Measurements from ENCODE around the gene KCNJ10.
A peak's percentile ranks its signal among the peaks of the same experiment; 100 is the strongest.

The KCNJ10 gene

GRCh38 chr1:160040476-160040875 lies 29.5 kb downstream of the KCNJ10 start:
- no peaks in the 10 kb centered on the region for H3F3A ChIP-seq (ENCODE audit: insufficient read depth, low read length)
- no peak for DNase-seq
- no peak for TF ChIP-seq CTCF (IDR thresholded peaks at IDR 0.05; ENCODE audit: low read length)
- no peak for TF ChIP-seq EZH2 (optimal IDR thresholded peaks at IDR 0.05; ENCODE audit: low read depth, low read length)
- no peak for TF ChIP-seq EZH2phosphoT487 (IDR thresholded peaks at IDR 0.05; ENCODE audit: low read length)
- H3K9me3 ChIP-seq (replicated peaks; ENCODE audit: insufficient read depth, low read length) = no peaks in the 10 kb centered on the region
- no peak overlapping the region for H3K27ac ChIP-seq (ENCODE audit: low read length)
- H3K9ac ChIP-seq (ENCODE audit: low read length) = no peak overlapping the region
- peaks cover 4% of the 10 kb centered on the region; the same call in 1 of the 2 replicates for H3K27me3 ChIP-seq (replicated peaks; ENCODE audit: insufficient read depth, low read length)
- no peaks in the 10 kb centered on the region for H3K4me1 ChIP-seq (ENCODE audit: low read length)
- no peak overlapping the region for H3K4me3 ChIP-seq (ENCODE audit: low read length)
- H3K4me2 ChIP-seq (ENCODE audit: low read depth, low read length) = no peak overlapping the region
- H3K36me3 ChIP-seq (replicated peaks; ENCODE audit: insufficient read depth, low read length) = no peaks in the 10 kb centered on the region
- H4K20me1 ChIP-seq (ENCODE audit: insufficient read depth, low read length) = no peaks in the 10 kb centered on the region
- no peaks in the 10 kb centered on the region for H3K9me2 ChIP-seq (replicated peaks; ENCODE audit: insufficient read depth, low read length)
- no peak overlapping the region for H2AFZ ChIP-seq (ENCODE audit: low read length)
- no peaks in the 10 kb centered on the region for H3K79me2 ChIP-seq (ENCODE audit: low read length)

- no peaks in the 10 kb centered on the region for H3K9me2 ChIP-seq (replicated peaks; ENCODE audit: insufficient read depth, low read length)
- H3K27me3 ChIP-seq (replicated peaks; ENCODE audit: insufficient read depth, low read length) = no peaks in the 10 kb centered on the region
- no peak for TF ChIP-seq EZH2 (optimal IDR thresholded peaks at IDR 0.05; ENCODE audit: low read depth, low read length)
- no peak for TF ChIP-seq CTCF (IDR thresholded peaks at IDR 0.05; ENCODE audit: low read length)
- TF ChIP-seq EZH2phosphoT487 (IDR thresholded peaks at IDR 0.05; ENCODE audit: low read length) = no peak
- H3K9me3 ChIP-seq (replicated peaks; ENCODE audit: insufficient read depth, low read length) = no peaks in the 10 kb centered on the region
- H4K20me1 ChIP-seq (ENCODE audit: insufficient read depth, low read length) = no peaks in the 10 kb centered on the region
- H3K36me3 ChIP-seq (replicated peaks; ENCODE audit: insufficient read depth, low read length) = no peaks in the 10 kb centered on the region
- H3F3A ChIP-seq (ENCODE audit: insufficient read depth, low read length) = peaks cover 11% of the 10 kb centered on the region
- peak overlapping the region; percentile 80 for H3K4me3 ChIP-seq (ENCODE audit: low read length)
- DNase-seq = no peak
- peaks cover 27% of the 10 kb centered on the region for H3K79me2 ChIP-seq (ENCODE audit: low read length)
- H2AFZ ChIP-seq (ENCODE audit: low read length) = peak overlapping the region; percentile 88
- peak overlapping the region; percentile 70 for H3K9ac ChIP-seq (ENCODE audit: low read length)
- H3K27ac ChIP-seq (ENCODE audit: low read length) = peak overlapping the region; percentile 62; the same call in 1 of the 2 replicates
- peak overlapping the region; percentile 85 for H3K4me2 ChIP-seq (ENCODE audit: low read depth, low read length)
- H3K4me1 ChIP-seq (ENCODE audit: low read length) = peaks cover 26% of the 10 kb centered on the region
These were observed 37.7 kb downstream of the KCNJ10 start for GRCh38 chr1:160032165-160032820.

- Histone ChIP-seq H3K79me2 (ENCODE audit: low read length) (peaks cover 27% of the 10 kb centered on the region), H3K9me3 (replicated peaks; ENCODE audit: insufficient read depth, low read length) (no peaks in the 10 kb centered on the region), H4K20me1 (ENCODE audit: insufficient read depth, low read length) (no peaks in the 10 kb centered on the region), H3K9me2 (replicated peaks; ENCODE audit: insufficient read depth, low read length) (no peaks in the 10 kb centered on the region), H3F3A (ENCODE audit: insufficient read depth, low read length) (peaks cover 11% of the 10 kb centered on the region), H3K4me3 (ENCODE audit: low read length) (peak within 1 kb of the TSS; percentile 80), H3K27ac (ENCODE audit: low read length) (peak within 1 kb of the TSS; percentile 62), H3K4me1 (ENCODE audit: low read length) (peaks cover 26% of the 10 kb centered on the region), H3K36me3 (replicated peaks; ENCODE audit: insufficient read depth, low read length) (no peaks in the 10 kb centered on the region), H2AFZ (ENCODE audit: low read length) (peak within 1 kb of the TSS; percentile 88), H3K27me3 (replicated peaks; ENCODE audit: insufficient read depth, low read length) (no peaks in the 10 kb centered on the region), H3K9ac (ENCODE audit: low read length) (peak within 1 kb of the TSS; percentile 70), H3K4me2 (ENCODE audit: low read depth, low read length) (peak within 1 kb of the TSS; percentile 85)
- TF ChIP-seq CTCF (IDR thresholded peaks at IDR 0.05; ENCODE audit: low read length) (no peak), EZH2phosphoT487 (IDR thresholded peaks at IDR 0.05; ENCODE audit: low read length) (no peak), EZH2 (optimal IDR thresholded peaks at IDR 0.05; ENCODE audit: low read depth, low read length) (no peak)
- peak; percentile 99 for DNase-seq
These were observed 38.4 kb downstream of the KCNJ10 start, which contains the start of gene PIGM for GRCh38 chr1:160031365-160032164. Gene PIGM, minus strand, starts transcription at chr1:160031990. Its CDS starts 251 bp downstream, at chr1:160031739.

Data from MM.1S (cell line).